Prostate gland (tissue), 2 donors: Measurements from ENCODE around the gene MRPL14. TPM values are rescaled to one million over a fixed set of nuclear protein-coding genes. Genes with fewer than 3 reads are reported as not detected.

Experiments used
- DNase-seq: peaks from one replicate; pipeline ENCODE4 v3.0.0-alpha.2; 2019; ENCODE audit warnings: low spot score
- H3K27ac ChIP-seq, 2 donors: fragments of 200-600 bp; sonication (generic); 2 replicates each; pipeline ENCODE4 v1.5.1; 2017 to 2019
- H3K27me3 ChIP-seq: fragments of 200-600 bp; sonication (generic); replicated peaks from 2 replicates; pipeline ENCODE4 v1.5.1; 2019; ENCODE audit not compliant: insufficient read depth
- H3K36me3 ChIP-seq, 2 donors: fragments of 200-600 bp; sonication (generic); 1 replicate in 1 of 2; 2 replicates in 1 of 2; pipeline versions ENCODE4 v1.5.1 to v1.8.1; 2017 to 2019
- H3K4me1 ChIP-seq: fragments of 200-600 bp; sonication (generic); replicated peaks from 2 replicates; pipeline ENCODE4 v1.5.1; 2019
- H3K4me3 ChIP-seq, 2 donors: fragments of 200-600 bp; sonication (generic); 2 replicates each; pipeline ENCODE4 v1.5.1; 2017 to 2019
- H3K9me3 ChIP-seq: fragments of 200-600 bp; sonication (generic); 2 replicates; pipeline ENCODE4 v1.5.1; 2017
- POLR2A ChIP-seq: fragments of 450-650 bp; IDR thresholded peaks from one replicate; pipeline ENCODE4 v1.6.1; 2016; ENCODE audit warnings: antibody characterized with exemption, mild to moderate bottlenecking
- POLR2AphosphoS5 ChIP-seq: sonication (generic); formaldehyde crosslinking; IDR thresholded peaks from one replicate; pipeline ENCODE4 v1.6.1; 2017; ENCODE audit warnings: antibody characterized with exemption
- WGBS: methylation state at CpG from one replicate; pipeline ENCODE4 v1.1.5; 2018; 5-methylcytosine and 5-hydroxymethylcytosine counted together
- intact Hi-C: fragments of 100-400 bp; cut with DNase I; formaldehyde crosslinking; loops from one replicate; pipeline ENCODE4 v1.14.2; 2022
- total RNA-seq, 2 donors: library from RNA; depleted of rRNA; stranded (reverse); fragments of >200 nt; gene quantifications; one replicate each; pipeline ENCODE4 v1.1.0, GENCODE V29; 2016
- TF ChIP-seq, protein P1 (sequence below), 4 experiments: fragments of 200-600 bp in 2 of 4; fragments of 450-650 bp in 2 of 4; sonication (generic) in 2 of 4; IDR thresholded peaks; 1 replicate in 3 of 4; 2 replicates in 1 of 4; pipeline ENCODE4 v1.5.1; 2016 to 2019; ENCODE audit warnings: antibody characterized with exemption in 4 of 4, mild to moderate bottlenecking in 2 of 4, moderate library complexity in 2 of 4

The MRPL14 gene
- total RNA-seq, 2 donors from 2014 or later = 35.7 to 48.1 TPM

DNA sequence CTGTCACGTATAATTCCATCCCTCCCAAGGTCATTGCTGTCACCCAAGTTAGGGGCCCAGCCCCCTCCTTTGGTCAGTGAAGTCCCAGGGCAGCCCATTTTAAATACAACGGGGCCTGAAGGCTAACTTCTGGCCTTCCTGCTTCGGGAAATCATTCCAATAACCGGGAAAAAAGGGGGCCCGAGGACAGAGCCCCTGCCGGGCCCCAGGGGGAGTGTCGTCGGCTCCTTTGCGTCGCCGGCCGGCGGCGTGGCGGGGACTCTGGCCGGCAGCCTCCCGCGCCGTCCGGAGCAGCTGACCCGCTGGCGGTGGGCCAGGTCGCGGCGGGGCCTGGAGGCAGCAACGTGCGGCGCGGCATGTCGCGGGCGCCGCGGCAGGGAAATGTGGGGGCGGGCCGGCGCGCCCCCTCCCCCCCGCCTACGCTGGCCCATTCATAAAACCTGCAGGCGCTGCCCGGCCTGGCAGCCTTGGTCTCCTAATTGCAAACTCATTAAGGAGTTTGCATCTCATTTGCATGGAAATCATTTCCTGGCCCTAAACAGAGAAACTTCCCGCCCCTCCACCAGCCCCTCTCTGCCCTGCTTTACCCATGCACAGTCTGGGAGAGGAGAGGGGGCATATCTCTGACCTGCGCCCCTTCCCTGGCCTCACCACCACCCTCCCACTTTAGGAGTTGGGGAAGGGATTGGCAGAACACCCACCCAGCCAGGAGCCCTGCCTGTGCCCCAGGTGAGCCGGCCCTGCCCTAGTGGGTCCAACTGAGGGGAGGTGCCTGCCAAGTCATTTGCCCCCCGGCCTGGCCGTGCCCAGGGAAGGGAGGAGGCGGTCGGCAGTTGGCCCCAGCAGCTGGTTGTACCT is 50.7 kb downstream of the MRPL14 start:
- Histone ChIP-seq H3K4me1 (peaks cover 11% of the 10 kb centered on the region), H3K27ac (no peak overlapping the region), H3K27me3 (no peaks in the 10 kb centered on the region), H3K9me3 (no peaks in the 10 kb centered on the region), H3K4me3 (peak overlapping the region in 1 of 2 donors; percentile 5), H3K36me3 (no peaks in the 10 kb centered on the region)
- WGBS = 15% methylated on average over 27 of the region's 49 CpGs
- intact Hi-C loops = loop anchor here (5.0 kb wide), 1 partner anchor 104 kb away; no protein-coding TSS in a partner anchor
- DNase-seq = no peak
- TF ChIP-seq, protein P1, sequence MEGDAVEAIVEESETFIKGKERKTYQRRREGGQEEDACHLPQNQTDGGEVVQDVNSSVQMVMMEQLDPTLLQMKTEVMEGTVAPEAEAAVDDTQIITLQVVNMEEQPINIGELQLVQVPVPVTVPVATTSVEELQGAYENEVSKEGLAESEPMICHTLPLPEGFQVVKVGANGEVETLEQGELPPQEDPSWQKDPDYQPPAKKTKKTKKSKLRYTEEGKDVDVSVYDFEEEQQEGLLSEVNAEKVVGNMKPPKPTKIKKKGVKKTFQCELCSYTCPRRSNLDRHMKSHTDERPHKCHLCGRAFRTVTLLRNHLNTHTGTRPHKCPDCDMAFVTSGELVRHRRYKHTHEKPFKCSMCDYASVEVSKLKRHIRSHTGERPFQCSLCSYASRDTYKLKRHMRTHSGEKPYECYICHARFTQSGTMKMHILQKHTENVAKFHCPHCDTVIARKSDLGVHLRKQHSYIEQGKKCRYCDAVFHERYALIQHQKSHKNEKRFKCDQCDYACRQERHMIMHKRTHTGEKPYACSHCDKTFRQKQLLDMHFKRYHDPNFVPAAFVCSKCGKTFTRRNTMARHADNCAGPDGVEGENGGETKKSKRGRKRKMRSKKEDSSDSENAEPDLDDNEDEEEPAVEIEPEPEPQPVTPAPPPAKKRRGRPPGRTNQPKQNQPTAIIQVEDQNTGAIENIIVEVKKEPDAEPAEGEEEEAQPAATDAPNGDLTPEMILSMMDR (IDR thresholded peaks at IDR 0.05) = peak in 1 of 4 experiments; percentile 17
- TF ChIP-seq POLR2AphosphoS5 (no peak), POLR2A (no peak)

DNA sequence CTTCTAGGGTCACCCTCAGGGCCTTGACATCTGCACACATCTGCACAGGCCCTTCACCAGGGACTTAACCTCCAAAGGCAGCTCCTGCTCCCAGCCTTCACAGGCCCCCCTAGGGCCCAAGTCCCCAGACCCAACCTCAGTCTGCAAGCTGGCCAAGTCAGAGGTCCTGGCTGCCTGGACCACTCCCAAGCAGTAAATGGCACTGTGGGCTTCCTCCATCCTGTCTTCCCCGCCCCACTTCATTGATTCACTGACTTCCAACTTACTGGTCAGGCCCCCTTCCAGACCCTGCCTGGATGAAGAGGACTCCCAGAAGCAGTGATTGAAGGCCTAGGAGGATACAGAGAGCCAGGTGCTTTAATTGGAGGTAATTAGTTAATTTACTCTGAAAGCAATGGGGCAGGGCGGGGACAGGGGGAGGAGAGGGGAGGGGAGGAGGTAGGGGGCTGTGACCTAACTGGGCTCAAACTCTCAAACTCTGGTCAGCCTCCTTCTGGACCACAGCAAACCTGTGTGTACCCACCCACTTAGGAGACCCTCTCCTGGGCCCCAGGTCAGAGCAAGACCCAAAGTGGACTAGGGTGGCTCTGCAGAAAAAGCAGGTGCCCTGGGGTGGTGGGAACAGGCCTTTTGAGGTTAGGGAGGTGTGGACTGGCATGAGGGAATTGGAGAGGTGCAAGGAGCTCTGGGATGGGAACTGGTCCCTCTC is 51.5 kb downstream of the MRPL14 start:
- no peaks in the 10 kb centered on the region for H3K36me3 ChIP-seq
- no peak overlapping the region for H3K4me3 ChIP-seq
- TF ChIP-seq POLR2AphosphoS5 (no peak), POLR2A (no peak)
- TF ChIP-seq, protein P1 (IDR thresholded peaks at IDR 0.05) = no peak
- H3K9me3 ChIP-seq = no peaks in the 10 kb centered on the region
- H3K4me1 ChIP-seq = peaks cover 11% of the 10 kb centered on the region
- no peaks in the 10 kb centered on the region for H3K27me3 ChIP-seq
- intact Hi-C loops = loop anchor here (5.0 kb wide), 1 partner anchor 104 kb away; no protein-coding TSS in a partner anchor
- 92% methylated on average over 2 of the region's 2 CpGs for WGBS
- H3K27ac ChIP-seq = no peak overlapping the region
- no peak for DNase-seq

DNA sequence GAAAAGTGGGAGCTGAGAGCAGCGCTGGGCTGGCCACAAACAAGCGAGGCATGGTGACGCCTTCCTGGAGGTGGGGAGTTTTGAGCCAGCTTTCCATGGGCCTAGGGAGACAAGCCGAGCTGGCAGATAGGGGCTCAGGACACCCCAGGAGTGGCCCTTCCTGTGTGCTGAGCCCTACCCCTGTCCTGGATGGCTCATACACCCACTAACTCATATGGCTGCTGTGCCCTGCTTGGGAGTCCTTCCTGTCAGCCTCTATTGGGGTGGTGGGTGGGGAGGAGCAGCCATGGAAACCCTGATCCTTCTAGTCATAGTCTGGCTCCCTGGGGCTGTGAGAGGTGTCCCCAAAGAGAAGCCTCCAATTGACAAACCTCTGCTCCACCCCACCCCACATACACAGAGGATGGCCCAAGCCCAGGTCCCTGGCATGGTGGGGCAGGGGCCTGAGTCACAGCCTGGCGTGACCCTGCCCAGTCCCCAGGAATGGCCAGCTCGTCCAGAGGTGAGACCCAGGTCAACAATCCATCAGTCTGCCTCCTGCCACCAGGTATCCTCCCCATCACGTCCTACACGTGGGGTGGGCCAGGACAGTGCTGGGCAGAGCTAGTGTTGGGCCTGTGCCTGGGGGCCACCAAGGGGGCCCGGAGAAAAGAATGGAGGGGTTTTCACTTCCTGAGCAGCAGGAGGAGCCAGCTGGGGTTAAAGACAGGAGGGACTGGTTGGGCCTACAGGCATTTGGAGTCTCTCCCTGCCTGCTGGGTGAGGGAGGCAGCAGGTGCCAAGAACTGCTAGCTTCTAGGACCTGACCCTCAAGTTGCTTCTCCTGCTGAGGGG is 52.2 kb downstream of the MRPL14 start:
- Histone ChIP-seq H3K36me3 (no peaks in the 10 kb centered on the region), H3K27me3 (no peaks in the 10 kb centered on the region), H3K4me3 (no peak overlapping the region), H3K4me1 (peaks cover 11% of the 10 kb centered on the region), H3K27ac (peak overlapping the region in 1 of 2 donors; percentile 22), H3K9me3 (no peaks in the 10 kb centered on the region)
- 42% methylated on average over 9 of the region's 9 CpGs for WGBS
- intact Hi-C loops = loop anchor here (1.0 to 5.0 kb wide), 2 partner anchors 103 to 305 kb away; partner anchors contain the start of gene VEGFA
- DNase-seq = no peak
- TF ChIP-seq, protein P1 (IDR thresholded peaks at IDR 0.05) = no peak
- TF ChIP-seq POLR2AphosphoS5 = no peak
- TF ChIP-seq POLR2A = no peak

DNA sequence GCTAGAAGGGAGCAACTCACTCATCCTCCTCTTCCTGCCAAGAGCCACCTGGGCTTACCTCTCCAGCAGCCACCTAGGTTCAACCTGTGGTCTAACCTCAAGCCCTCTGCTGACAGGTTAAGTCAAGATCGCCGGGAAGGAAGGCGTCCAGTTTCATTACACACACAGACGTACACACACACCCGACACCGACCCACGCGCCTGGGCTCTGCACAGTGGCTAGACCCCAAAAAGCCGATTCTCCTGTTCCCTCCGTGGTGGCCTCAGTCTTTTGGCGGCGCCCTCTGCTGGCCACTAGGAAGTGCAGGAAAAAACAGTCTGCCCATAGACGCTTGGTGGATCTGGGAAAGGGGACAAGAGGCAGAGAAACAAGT is 52.8 kb downstream of the MRPL14 start:
- H3K4me1 ChIP-seq = peaks cover 11% of the 10 kb centered on the region
- H3K9me3 ChIP-seq = no peaks in the 10 kb centered on the region
- WGBS = under 1% methylated on average over 13 of the region's 13 CpGs
- intact Hi-C loops = loop anchor here (1.0 kb wide), 1 partner anchor 304 kb away; the partner anchor contains the start of gene VEGFA
- H3K4me3 ChIP-seq = no peak overlapping the region
- H3K36me3 ChIP-seq = no peaks in the 10 kb centered on the region
- TF ChIP-seq POLR2A (no peak), POLR2AphosphoS5 (peak; percentile 53)
- TF ChIP-seq, protein P1 (IDR thresholded peaks at IDR 0.05) = peak; percentile 92 to 96 (median 93)
- peak; percentile 52 for DNase-seq
- H3K27me3 ChIP-seq = no peaks in the 10 kb centered on the region
- peak overlapping the region; percentile 22 to 64 for H3K27ac ChIP-seq
